Mucosa of descending colon (tissue), 3 donors: ENCODE results near the gene MS4A15. TPM values are rescaled to one million over a fixed set of nuclear protein-coding genes. Genes with fewer than 3 reads are reported as not detected.

Experiments
- ATAC-seq: fragments of 200-7000 bp; cut with Tn5 transposase; one replicate; pipeline ENCODE4 v1.9.1; 2020; ENCODE audit warnings: mild to moderate bottlenecking, moderate library complexity
- DNase-seq, 3 donors: peaks; one replicate each; pipeline ENCODE4 v3.0.0-alpha.2; 2020
- H3K36me3 ChIP-seq: fragments of 200-600 bp; one replicate; pipeline ENCODE4 v1.8.0; 2021; ENCODE audit warnings: low read depth, mild to moderate bottlenecking
- H3K4me1 ChIP-seq: fragments of 200-600 bp; one replicate; pipeline ENCODE4 v1.8.0; 2021; ENCODE audit warnings: low read depth, mild to moderate bottlenecking
- H3K4me3 ChIP-seq: fragments of 200-600 bp; one replicate; pipeline ENCODE4 v1.8.0; 2021; ENCODE audit warnings: mild to moderate bottlenecking
- H3K9me3 ChIP-seq: fragments of 200-600 bp; one replicate; pipeline ENCODE4 v1.8.0; 2021; ENCODE audit warnings: mild to moderate bottlenecking
- CTCF ChIP-seq: fragments of 200-600 bp; IDR thresholded peaks from one replicate; pipeline ENCODE4 v1.8.0; 2022; ENCODE audit warnings: antibody characterized with exemption, mild to moderate bottlenecking
- intact Hi-C, 2 donors: fragments of 100-400 bp; cut with DNase I in 1 of 2; cut with micrococcal nuclease in 1 of 2; formaldehyde crosslinking; loops; one replicate each; pipeline versions ENCODE4 v1.11.0 to v1.11.1; 2022; cut with DNase I, micrococcal nuclease
- total RNA-seq, 3 donors: library from RNA; stranded (reverse); fragmentation: NEBNext Ultra II Directional in 2 of 3; extraction: Animal tissue kit (Norgen Biotek cat#: 25700) in 2 of 3; gene quantifications; one replicate each; pipeline versions ENCODE4 v1.2.1 to v1.2.4, GENCODE V29; 2021 to 2023
- donor health status: DM: no; HTN: no; CAD: no; lungs with moderate emphysema.
- donor health status: DM: no; HTN: no; CAD: no.
- donor health status: DM: no; HTN: yes; CAD: no.

Gene MS4A15
- total RNA-seq, 3 donors from 2014 or later, result 0.38 TPM; not detected in 2

GRCh38 chr11:60801194-60801593, 44.5 kb downstream of the MS4A15 start:
- Histone ChIP-seq H3K4me3 (no peak overlapping the region), H3K36me3 (no peaks in the 10 kb centered on the region), H3K9me3 (no peaks in the 10 kb centered on the region), H3K4me1 (no peaks in the 10 kb centered on the region)
- DNase-seq (no peak), ATAC-seq (no peak)
- no peak for TF ChIP-seq CTCF
- intact Hi-C loops, result no loop called here

- no peak for TF ChIP-seq CTCF
- Histone ChIP-seq H3K4me1 (no peaks in the 10 kb centered on the region), H3K36me3 (no peaks in the 10 kb centered on the region), H3K9me3 (no peaks in the 10 kb centered on the region), H3K4me3 (no peak overlapping the region)
- DNase-seq (no peak), ATAC-seq (no peak)
- intact Hi-C loops, result no loop called here
These were observed 46.7 kb downstream of the MS4A15 start for GRCh38 chr11:60803273-60803936.

GRCh38 chr11:60809249-60809648, 52.6 kb downstream of the MS4A15 start:
- TF ChIP-seq CTCF, result no peak
- H3K36me3 ChIP-seq, result no peaks in the 10 kb centered on the region
- no peak overlapping the region for H3K4me3 ChIP-seq
- ATAC-seq, result no peak
- intact Hi-C loops, result no loop called here
- H3K9me3 ChIP-seq, result no peaks in the 10 kb centered on the region
- peaks cover 3% of the 10 kb centered on the region for H3K4me1 ChIP-seq
- DNase-seq, result no peak

- Histone ChIP-seq H3K36me3 (no peaks in the 10 kb centered on the region), H3K4me1 (peaks cover 3% of the 10 kb centered on the region), H3K4me3 (no peak overlapping the region), H3K9me3 (no peaks in the 10 kb centered on the region)
- intact Hi-C loops, result no loop called here
- ATAC-seq, result no peak
- no peak for DNase-seq
- no peak for TF ChIP-seq CTCF
These were observed 53.0 kb downstream of the MS4A15 start for GRCh38 chr11:60809691-60810090.

- Histone ChIP-seq H3K36me3 (no peaks in the 10 kb centered on the region), H3K4me1 (peaks cover 3% of the 10 kb centered on the region), H3K4me3 (no peak overlapping the region), H3K9me3 (no peaks in the 10 kb centered on the region)
- ATAC-seq, result no peak
- DNase-seq, result no peak
- no peak for TF ChIP-seq CTCF
- intact Hi-C loops, result no loop called here
These were observed 53.5 kb downstream of the MS4A15 start for GRCh38 chr11:60810151-60810550.

- peaks cover 3% of the 10 kb centered on the region for H3K4me1 ChIP-seq
- intact Hi-C loops, result no loop called here
- no peaks in the 10 kb centered on the region for H3K9me3 ChIP-seq
- DNase-seq (peak in 2 of 3 donors; percentile 50 to 60), ATAC-seq (peak; percentile 94)
- no peaks in the 10 kb centered on the region for H3K36me3 ChIP-seq
- H3K4me3 ChIP-seq, result no peak overlapping the region
- no peak for TF ChIP-seq CTCF
These were observed 53.9 kb downstream of the MS4A15 start for GRCh38 chr11:60810569-60810968.
